ENCODE measurements around the gene ABCD1.

DNA sequence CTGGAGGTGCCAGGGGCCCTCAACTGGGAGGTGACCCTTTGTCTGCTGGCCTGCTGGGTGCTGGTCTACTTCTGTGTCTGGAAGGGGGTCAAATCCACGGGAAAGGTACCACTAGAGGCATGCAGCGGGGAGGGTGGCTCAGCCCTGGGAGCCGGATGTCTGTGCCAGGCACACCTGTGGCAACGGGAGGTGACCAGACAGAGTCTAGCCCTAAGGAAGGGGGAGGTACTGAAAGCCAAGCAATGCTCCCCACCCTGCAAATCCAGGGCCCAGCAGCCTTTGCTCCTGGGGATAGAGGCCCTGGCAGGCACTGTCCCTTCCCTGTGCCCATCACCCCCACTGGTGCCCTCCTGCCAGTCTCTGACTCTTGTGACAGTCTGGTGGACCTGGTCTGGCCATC, 32.7 kb upstream of the ABCD1 start:
- no peak for TF ChIP-seq PHF21A (IDR thresholded peaks at IDR 0.05; ENCODE audit: borderline replicate concordance, low read depth)
- no peak for TF ChIP-seq CREB1 (IDR thresholded peaks at IDR 0.05)
- TF ChIP-seq CREB1 (CRISPR knock-in tag; IDR thresholded peaks at IDR 0.05): no peak
- TF ChIP-seq NR2C2 (CRISPR knock-in tag; IDR thresholded peaks at IDR 0.05): no peak
- no peak for TF ChIP-seq NR2C2 (tag; IDR thresholded peaks at IDR 0.05)
- no peak for TF ChIP-seq ZFX (CRISPR knock-in tag; IDR thresholded peaks at IDR 0.05)
- no peak for TF ChIP-seq EZH2 (IDR thresholded peaks at IDR 0.05; ENCODE audit: borderline replicate concordance, low read depth, low read length)
- TF ChIP-seq, protein P1, sequence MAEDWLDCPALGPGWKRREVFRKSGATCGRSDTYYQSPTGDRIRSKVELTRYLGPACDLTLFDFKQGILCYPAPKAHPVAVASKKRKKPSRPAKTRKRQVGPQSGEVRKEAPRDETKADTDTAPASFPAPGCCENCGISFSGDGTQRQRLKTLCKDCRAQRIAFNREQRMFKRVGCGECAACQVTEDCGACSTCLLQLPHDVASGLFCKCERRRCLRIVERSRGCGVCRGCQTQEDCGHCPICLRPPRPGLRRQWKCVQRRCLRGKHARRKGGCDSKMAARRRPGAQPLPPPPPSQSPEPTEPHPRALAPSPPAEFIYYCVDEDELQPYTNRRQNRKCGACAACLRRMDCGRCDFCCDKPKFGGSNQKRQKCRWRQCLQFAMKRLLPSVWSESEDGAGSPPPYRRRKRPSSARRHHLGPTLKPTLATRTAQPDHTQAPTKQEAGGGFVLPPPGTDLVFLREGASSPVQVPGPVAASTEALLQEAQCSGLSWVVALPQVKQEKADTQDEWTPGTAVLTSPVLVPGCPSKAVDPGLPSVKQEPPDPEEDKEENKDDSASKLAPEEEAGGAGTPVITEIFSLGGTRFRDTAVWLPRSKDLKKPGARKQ (CRISPR knock-in tag; IDR thresholded peaks at IDR 0.05): no peak
- TF ChIP-seq JUN (IDR thresholded peaks at IDR 0.05; ENCODE audit: borderline replicate concordance, low read depth, low read length): no peak
- TF ChIP-seq JUN (CRISPR knock-in tag; IDR thresholded peaks at IDR 0.05; ENCODE audit: borderline replicate concordance): no peak
- no peak for TF ChIP-seq POLR2A (conservative IDR thresholded peaks at IDR 0.05)
- TF ChIP-seq ADNP (tag; IDR thresholded peaks at IDR 0.05): no peak
